PC-9 (cell line): ENCODE data around the gene ETV1. TPM values are rescaled to one million over a fixed set of nuclear protein-coding genes. Genes with fewer than 3 reads are reported as not detected.

Experiments used
- BruUV-seq: library from RNA; stranded (reverse); fragments of 400-500 nt; replicated peaks from 2 replicates; lab custom pipeline; 2021; lab: Mats Ljungman, UMichigan
- CTCF ChIA-PET: fragments of 300-600 bp; sonication (Branson Sonifier 250); formaldehyde crosslinking; loops from one replicate; lab custom pipeline; 2022; ENCODE audit warnings: antibody characterized with exemption; lab: Charles Lee
- POLR2A ChIA-PET: fragments of 300-600 bp; sonication (Branson Sonifier 250); formaldehyde crosslinking; loops from one replicate; lab custom pipeline; 2022; ENCODE audit warnings: antibody characterized with exemption; ENCODE audit not compliant: unreplicated experiment; lab: Charles Lee
- DNase-seq, 2 experiments: peaks; one replicate each; pipeline versions ENCODE4 v3.0.0 to v3.0.0-alpha.2; 2015 to 2022; ENCODE audit warnings: mixed read lengths in 1 of 2
- H2AFZ ChIP-seq: fragments of 200-600 bp; sonication (generic); 2 replicates; pipeline ENCODE4 v1.8.1; 2017; ENCODE audit warnings: antibody characterized with exemption
- H3F3A ChIP-seq: fragments of 200-600 bp; sonication (generic); 2 replicates; pipeline ENCODE4 v1.8.1; 2017; ENCODE audit warnings: antibody characterized with exemption, mild to moderate bottlenecking, low read depth; ENCODE audit not compliant: insufficient read depth
- H3K27ac ChIP-seq: fragments of 200-600 bp; sonication (generic); 2 replicates; pipeline ENCODE4 v1.6.1; 2016; ENCODE audit warnings: mixed run types
- H3K27me3 ChIP-seq: fragments of 200-600 bp; sonication (generic); 2 replicates; pipeline ENCODE4 v1.6.1; 2016; ENCODE audit warnings: low read depth, mixed run types; ENCODE audit not compliant: insufficient read depth
- H3K36me3 ChIP-seq: fragments of 200-600 bp; sonication (generic); 2 replicates; pipeline ENCODE4 v1.6.1; 2016; ENCODE audit warnings: low read depth, mixed run types
- H3K4me1 ChIP-seq: fragments of 200-600 bp; sonication (generic); replicated peaks from 2 replicates; pipeline ENCODE4 v1.6.1; 2016; ENCODE audit warnings: mixed run types; ENCODE audit not compliant: insufficient read depth
- H3K4me2 ChIP-seq: fragments of 200-600 bp; sonication (generic); 2 replicates; pipeline ENCODE4 v1.6.1; 2017; ENCODE audit warnings: mixed run types
- H3K4me3 ChIP-seq: fragments of 200-600 bp; sonication (generic); 2 replicates; pipeline ENCODE4 v1.6.1; 2016; ENCODE audit warnings: mixed run types
- H3K79me2 ChIP-seq: fragments of 200-600 bp; sonication (generic); 2 replicates; pipeline ENCODE4 v1.6.1; 2017; ENCODE audit warnings: low read depth, mixed run types
- H3K9me2 ChIP-seq: fragments of 200-600 bp; sonication (generic); 2 replicates; pipeline ENCODE4 v1.8.1; 2017; ENCODE audit warnings: mild to moderate bottlenecking; ENCODE audit not compliant: insufficient read depth
- H3K9me3 ChIP-seq: fragments of 200-600 bp; sonication (generic); 2 replicates; pipeline ENCODE4 v1.8.1; 2016; ENCODE audit warnings: low read depth; ENCODE audit not compliant: insufficient read depth
- H4K20me1 ChIP-seq: fragments of 200-600 bp; sonication (generic); 2 replicates; pipeline ENCODE4 v1.8.1; 2017; ENCODE audit not compliant: insufficient read depth
- EZH2 ChIP-seq: fragments of 200-600 bp; sonication (generic); IDR thresholded peaks from 2 replicates; pipeline ENCODE4 v1.8.0; 2017; ENCODE audit warnings: antibody characterized with exemption, low read depth
- intact Hi-C: fragments of 100-400 bp; cut with micrococcal nuclease; formaldehyde crosslinking; loops from one replicate; pipeline ENCODE4 v1.10.0; 2022; ENCODE audit not compliant: unreplicated experiment
- total RNA-seq: library from RNA; stranded (reverse); gene quantifications from 2 replicates; pipeline ENCODE4 v1.2.3, GENCODE V29; 2021
- TF ChIP-seq, protein P1 (sequence below): fragments of 200-600 bp; sonication (generic); conservative IDR thresholded peaks from 2 replicates; pipeline ENCODE4 v1.6.1; 2017; ENCODE audit warnings: mixed run types, antibody characterized with exemption, mild to moderate bottlenecking, moderate library complexity

Gene ETV1
- total RNA-seq, 1 experiment from 2014 or later, result 9.0 TPM

DNA sequence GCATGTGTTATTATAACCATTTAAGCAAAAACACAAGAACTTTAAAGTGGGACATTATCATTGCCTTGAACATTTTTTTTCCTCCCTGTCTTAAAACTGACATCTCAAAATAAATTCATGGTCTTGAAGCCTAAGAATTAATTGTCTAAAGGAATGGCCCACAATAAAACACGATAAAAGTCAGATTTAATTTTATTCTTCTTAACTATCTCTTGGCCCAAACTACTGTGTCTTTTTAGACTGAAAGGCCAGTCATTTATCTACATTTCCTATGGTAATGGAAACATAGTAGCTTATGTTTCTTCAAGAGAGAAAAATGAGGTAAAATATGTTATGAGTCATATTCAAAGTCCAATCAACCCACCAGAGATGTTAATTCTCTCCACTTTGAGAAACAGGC, 24.4 kb upstream of the ETV1 start:
- Histone ChIP-seq H3K9me2 (no peaks in the 10 kb centered on the region), H3K27ac (no peak overlapping the region), H3K27me3 (no peaks in the 10 kb centered on the region), H4K20me1 (no peaks in the 10 kb centered on the region), H2AFZ (no peak overlapping the region), H3K79me2 (no peaks in the 10 kb centered on the region), H3K9me3 (no peaks in the 10 kb centered on the region), H3K4me3 (no peak overlapping the region), H3K4me2 (no peak overlapping the region), H3K4me1 (no peaks in the 10 kb centered on the region), H3K36me3 (no peaks in the 10 kb centered on the region), H3F3A (no peaks in the 10 kb centered on the region)
- TF ChIP-seq, protein P1, sequence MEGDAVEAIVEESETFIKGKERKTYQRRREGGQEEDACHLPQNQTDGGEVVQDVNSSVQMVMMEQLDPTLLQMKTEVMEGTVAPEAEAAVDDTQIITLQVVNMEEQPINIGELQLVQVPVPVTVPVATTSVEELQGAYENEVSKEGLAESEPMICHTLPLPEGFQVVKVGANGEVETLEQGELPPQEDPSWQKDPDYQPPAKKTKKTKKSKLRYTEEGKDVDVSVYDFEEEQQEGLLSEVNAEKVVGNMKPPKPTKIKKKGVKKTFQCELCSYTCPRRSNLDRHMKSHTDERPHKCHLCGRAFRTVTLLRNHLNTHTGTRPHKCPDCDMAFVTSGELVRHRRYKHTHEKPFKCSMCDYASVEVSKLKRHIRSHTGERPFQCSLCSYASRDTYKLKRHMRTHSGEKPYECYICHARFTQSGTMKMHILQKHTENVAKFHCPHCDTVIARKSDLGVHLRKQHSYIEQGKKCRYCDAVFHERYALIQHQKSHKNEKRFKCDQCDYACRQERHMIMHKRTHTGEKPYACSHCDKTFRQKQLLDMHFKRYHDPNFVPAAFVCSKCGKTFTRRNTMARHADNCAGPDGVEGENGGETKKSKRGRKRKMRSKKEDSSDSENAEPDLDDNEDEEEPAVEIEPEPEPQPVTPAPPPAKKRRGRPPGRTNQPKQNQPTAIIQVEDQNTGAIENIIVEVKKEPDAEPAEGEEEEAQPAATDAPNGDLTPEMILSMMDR, result no peak
- TF ChIP-seq EZH2, result no peak
- no peak for DNase-seq
- ChIA-PET CTCF (no interaction called here), POLR2A (no interaction called here)
- BruUV-seq, result no TSS peak
- intact Hi-C loops, result no loop called here

DNA sequence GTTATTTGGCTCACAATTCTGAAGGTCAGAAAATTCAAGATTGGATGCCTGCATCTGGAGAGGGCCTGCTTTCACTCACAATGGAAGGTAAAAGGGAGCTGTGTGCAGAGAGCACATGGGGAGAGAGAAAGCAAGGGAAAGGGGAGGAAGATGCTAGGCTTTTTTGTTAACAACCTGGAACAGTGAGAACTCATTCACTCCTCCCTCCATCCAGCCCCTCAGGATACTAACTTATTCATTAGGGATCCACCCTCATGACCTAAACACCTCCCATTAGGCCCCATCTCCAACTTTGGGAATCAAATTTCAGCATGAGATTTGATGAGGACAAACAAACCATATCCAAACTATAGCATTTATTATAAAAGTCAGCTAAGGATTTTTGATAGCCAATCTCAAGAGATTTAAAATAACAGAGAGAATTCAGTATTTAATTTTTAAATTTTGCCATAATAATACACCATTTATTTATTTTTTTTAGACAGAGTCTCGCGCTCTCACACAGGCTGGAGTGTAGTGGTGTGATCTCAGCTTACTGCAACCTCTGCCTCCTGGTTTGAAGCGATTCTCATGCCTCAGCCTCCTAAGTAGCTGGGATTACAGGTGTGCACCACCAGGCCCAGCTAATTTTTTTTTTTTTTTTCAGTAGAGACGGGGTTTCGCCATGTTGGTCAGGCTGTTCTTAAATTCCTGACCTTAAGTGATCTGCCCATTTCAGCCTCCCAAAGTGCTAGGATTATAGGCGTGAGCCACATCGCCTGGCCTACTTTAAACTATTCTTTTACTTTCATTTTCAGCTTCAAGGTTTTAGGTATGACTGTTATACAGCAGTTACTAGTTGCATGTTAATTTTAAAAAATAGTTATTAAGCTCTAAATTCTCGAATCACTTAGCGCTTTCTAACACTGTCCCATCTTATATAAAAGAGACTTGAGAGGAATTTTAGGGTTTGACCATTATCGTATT, 20.3 kb upstream of the ETV1 start:
- Histone ChIP-seq H3K79me2 (no peaks in the 10 kb centered on the region), H3F3A (no peaks in the 10 kb centered on the region), H3K4me1 (no peaks in the 10 kb centered on the region), H3K9me2 (no peaks in the 10 kb centered on the region; the same call in 1 of the 2 replicates), H2AFZ (no peak overlapping the region), H4K20me1 (no peaks in the 10 kb centered on the region), H3K4me3 (no peak overlapping the region), H3K27ac (no peak overlapping the region), H3K27me3 (no peaks in the 10 kb centered on the region), H3K36me3 (no peaks in the 10 kb centered on the region), H3K9me3 (no peaks in the 10 kb centered on the region), H3K4me2 (peak overlapping the region; percentile 18; the same call in 1 of the 2 replicates)
- DNase-seq, result peak in 1 of 2 experiments; percentile 6
- intact Hi-C loops, result no loop called here
- no TSS peak for BruUV-seq
- ChIA-PET POLR2A (interaction anchor here (0.6 kb wide), 3 partner anchors 18 to 160 kb away, joined by 4 to 8 read pairs (median 4); no protein-coding TSS in a partner anchor), CTCF (no interaction called here)
- TF ChIP-seq, protein P1, result no peak
- no peak for TF ChIP-seq EZH2

DNA sequence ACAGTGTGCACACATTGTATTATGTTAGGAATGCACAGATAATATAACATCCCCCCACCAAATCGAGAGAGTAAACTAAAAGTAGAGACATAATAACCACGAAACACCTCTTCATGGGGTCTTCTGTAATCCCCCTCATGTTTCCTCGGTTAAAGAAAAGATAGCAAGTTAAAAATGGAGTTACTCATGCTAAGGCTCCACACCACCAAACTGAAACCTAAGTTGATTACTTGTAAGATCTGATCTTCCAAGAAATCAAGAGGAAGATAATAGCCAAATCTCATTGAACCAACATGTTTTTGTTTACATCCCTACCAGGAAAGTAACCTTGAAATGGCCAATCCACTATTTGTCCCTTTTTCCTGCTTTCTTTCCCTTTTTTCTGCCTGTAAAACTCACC, 11.7 kb upstream of the ETV1 start:
- no peak overlapping the region for H3K27ac ChIP-seq
- H3K4me3 ChIP-seq, result no peak overlapping the region
- no peaks in the 10 kb centered on the region; the same call in 1 of the 2 replicates for H3K9me2 ChIP-seq
- no peaks in the 10 kb centered on the region for H3F3A ChIP-seq
- no peak overlapping the region for H2AFZ ChIP-seq
- H3K4me1 ChIP-seq, result no peaks in the 10 kb centered on the region
- H3K27me3 ChIP-seq, result no peaks in the 10 kb centered on the region
- H3K79me2 ChIP-seq, result no peaks in the 10 kb centered on the region
- H3K36me3 ChIP-seq, result no peaks in the 10 kb centered on the region
- ChIA-PET POLR2A (no interaction called here), CTCF (no interaction called here)
- H3K4me2 ChIP-seq, result no peak overlapping the region
- BruUV-seq, result no TSS peak
- intact Hi-C loops, result no loop called here
- DNase-seq, result no peak
- no peaks in the 10 kb centered on the region for H4K20me1 ChIP-seq
- TF ChIP-seq, protein P1, result no peak
- TF ChIP-seq EZH2, result no peak
- no peaks in the 10 kb centered on the region for H3K9me3 ChIP-seq
